ENCODE results near the gene CTCF. TPM values are rescaled to one million over a fixed set of nuclear protein-coding genes. Genes with fewer than 3 reads are reported as not detected.

Gene CTCF
- total RNA-seq, 6 experiments from 2014 or later = 22.6 to 31.1 (median 29.4) TPM

- no peaks in the 10 kb centered on the region for H3K36me3 Mint-ChIP-seq (ENCODE audit: low read depth)
- DNase-seq = no peak
- TF ChIP-seq, protein P1, sequence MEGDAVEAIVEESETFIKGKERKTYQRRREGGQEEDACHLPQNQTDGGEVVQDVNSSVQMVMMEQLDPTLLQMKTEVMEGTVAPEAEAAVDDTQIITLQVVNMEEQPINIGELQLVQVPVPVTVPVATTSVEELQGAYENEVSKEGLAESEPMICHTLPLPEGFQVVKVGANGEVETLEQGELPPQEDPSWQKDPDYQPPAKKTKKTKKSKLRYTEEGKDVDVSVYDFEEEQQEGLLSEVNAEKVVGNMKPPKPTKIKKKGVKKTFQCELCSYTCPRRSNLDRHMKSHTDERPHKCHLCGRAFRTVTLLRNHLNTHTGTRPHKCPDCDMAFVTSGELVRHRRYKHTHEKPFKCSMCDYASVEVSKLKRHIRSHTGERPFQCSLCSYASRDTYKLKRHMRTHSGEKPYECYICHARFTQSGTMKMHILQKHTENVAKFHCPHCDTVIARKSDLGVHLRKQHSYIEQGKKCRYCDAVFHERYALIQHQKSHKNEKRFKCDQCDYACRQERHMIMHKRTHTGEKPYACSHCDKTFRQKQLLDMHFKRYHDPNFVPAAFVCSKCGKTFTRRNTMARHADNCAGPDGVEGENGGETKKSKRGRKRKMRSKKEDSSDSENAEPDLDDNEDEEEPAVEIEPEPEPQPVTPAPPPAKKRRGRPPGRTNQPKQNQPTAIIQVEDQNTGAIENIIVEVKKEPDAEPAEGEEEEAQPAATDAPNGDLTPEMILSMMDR (IDR thresholded peaks at IDR 0.05) = no peak
- peaks cover 47% of the 10 kb centered on the region for H3K4me1 Mint-ChIP-seq (ENCODE audit: low read depth)
- no peaks in the 10 kb centered on the region; the same call in none of the 2 replicates for H3K27me3 Mint-ChIP-seq (ENCODE audit: insufficient read depth)
- peak overlapping the region; percentile 1; the same call in 1 of the 2 replicates for H3K4me3 Mint-ChIP-seq
- no peaks in the 10 kb centered on the region for H3K9me3 Mint-ChIP-seq
- H3K27ac Mint-ChIP-seq = peak overlapping the region; percentile 50; the same call in 1 of the 2 replicates
These were observed 36.1 kb upstream of the CTCF start for GRCh38 chr16:67526149-67526791.

DNA sequence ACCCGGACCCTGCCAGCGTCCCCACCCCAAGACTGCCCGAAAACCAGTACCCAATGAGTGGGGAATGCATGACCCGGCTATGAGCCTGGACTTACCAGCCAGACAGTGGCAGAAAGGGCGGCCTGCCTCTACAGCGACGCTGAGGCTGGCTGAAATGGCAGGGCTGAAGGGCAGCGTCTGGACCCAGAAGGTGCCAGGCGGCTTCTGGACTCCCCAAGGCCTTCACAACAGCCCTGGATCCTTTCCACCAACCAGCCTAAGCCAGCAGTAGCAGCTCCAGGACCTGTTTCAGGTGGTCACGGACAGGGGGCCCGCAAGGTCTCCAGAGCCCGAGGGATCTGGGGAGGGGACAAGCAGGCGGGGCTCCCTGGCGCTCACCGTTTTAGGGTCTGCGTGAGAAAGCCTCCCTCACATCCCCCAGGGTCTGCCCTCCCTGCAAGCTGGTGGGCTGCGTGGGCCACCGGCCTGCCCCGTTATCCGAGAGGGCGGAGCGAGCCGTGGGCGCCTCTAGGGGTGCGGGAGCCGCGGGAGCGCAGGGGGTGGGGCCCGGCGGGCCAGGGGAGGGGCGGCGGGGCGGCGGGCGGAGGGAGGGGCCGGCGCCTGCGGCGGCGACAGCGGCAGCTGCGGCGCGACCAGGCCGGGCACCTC is 34.0 kb upstream of the CTCF start, which contains the start of gene RIPOR1:
RIPOR1 (plus strand) TSS at position 608 of the 648 bp plus-strand sequence. CDS start 9,618 bp downstream, outside the sequence.
- H3K27me3 Mint-ChIP-seq (ENCODE audit: insufficient read depth) = peaks cover 1% of the 10 kb centered on the region
- DNase-seq = no peak
- peaks cover 5% of the 10 kb centered on the region; the same call in 1 of the 2 replicates for H3K36me3 Mint-ChIP-seq (ENCODE audit: low read depth)
- H3K4me1 Mint-ChIP-seq (ENCODE audit: low read depth) = peaks cover 62% of the 10 kb centered on the region
- TF ChIP-seq, protein P1 (IDR thresholded peaks at IDR 0.05) = no peak
- peak within 1 kb of the TSS; percentile 94 for H3K27ac Mint-ChIP-seq
- no peaks in the 10 kb centered on the region for H3K9me3 Mint-ChIP-seq
- H3K4me3 Mint-ChIP-seq = peak within 1 kb of the TSS; percentile 94

DNA sequence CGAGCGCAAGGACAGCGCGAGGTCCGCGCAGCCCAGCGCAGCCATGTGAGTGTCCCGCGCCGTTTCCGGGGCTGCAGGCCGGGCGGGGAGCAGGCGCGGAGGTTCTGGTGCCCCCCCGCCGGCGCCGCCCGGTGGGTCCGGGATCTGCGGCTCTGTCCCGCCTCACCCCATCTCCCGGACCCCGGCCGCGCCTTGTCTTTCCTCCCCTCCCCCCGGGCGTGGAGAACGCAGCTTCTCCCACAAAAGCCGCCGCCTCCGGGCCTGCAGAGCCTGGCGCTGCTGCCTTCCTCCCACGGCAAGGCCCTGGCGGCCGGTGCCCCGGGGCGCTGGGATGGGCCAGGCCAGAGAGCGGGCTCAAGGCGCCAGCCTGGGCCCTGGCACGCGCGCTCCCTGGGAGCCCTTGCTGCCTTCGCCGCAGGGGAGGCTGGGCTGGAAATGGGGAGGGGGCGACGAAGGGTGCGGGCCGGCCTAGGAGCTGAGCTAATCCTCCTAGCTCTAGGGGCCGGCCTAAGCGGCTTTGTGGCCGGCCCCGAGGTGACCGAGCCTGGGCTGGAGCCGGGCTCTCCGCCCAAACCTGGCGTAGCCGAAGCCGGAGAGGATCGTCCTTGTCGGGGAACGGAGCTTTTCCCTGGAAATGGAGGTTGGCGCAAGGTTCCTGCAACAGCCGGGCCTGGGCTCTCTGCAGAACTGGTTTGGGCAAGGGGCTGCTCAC is 33.3 kb upstream of the CTCF start:
- no peak for DNase-seq
- no peaks in the 10 kb centered on the region for H3K9me3 Mint-ChIP-seq
- H3K27ac Mint-ChIP-seq = peak overlapping the region; percentile 94
- peaks cover 1% of the 10 kb centered on the region for H3K27me3 Mint-ChIP-seq (ENCODE audit: insufficient read depth)
- H3K4me1 Mint-ChIP-seq (ENCODE audit: low read depth) = peaks cover 65% of the 10 kb centered on the region
- TF ChIP-seq, protein P1 (IDR thresholded peaks at IDR 0.05) = no peak
- H3K36me3 Mint-ChIP-seq (ENCODE audit: low read depth) = peaks cover 5% of the 10 kb centered on the region; the same call in 1 of the 2 replicates
- H3K4me3 Mint-ChIP-seq = peak overlapping the region; percentile 94

DNA sequence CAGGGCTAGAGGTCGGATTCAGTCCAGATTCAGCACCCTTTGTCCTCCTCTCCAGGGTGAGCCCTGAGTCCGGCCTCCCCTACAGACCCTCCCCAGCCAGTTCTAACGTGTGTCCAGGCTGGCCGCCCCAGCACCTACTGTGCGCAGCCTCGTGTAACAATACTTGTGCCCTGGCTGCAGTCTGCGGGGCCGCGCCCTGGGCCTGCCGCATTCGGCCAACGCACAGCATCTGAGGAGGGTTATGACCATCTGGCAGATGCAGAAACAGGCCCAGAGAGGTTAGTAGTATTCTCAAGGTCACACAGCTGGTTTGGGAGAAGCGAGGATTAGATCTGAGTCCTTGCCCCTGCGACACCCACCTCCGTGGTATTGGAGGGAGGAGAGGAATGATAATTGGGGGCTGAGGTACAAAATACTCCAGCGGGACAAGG is 32.7 kb upstream of the CTCF start:
- Mint-ChIP-seq H3K27me3 (ENCODE audit: insufficient read depth) (peaks cover 1% of the 10 kb centered on the region), H3K9me3 (no peaks in the 10 kb centered on the region), H3K4me3 (peak overlapping the region; percentile 94), H3K27ac (peak overlapping the region; percentile 94), H3K4me1 (ENCODE audit: low read depth) (peaks cover 65% of the 10 kb centered on the region), H3K36me3 (ENCODE audit: low read depth) (peaks cover 5% of the 10 kb centered on the region; the same call in 1 of the 2 replicates)
- TF ChIP-seq, protein P1 (IDR thresholded peaks at IDR 0.05) = no peak
- DNase-seq = no peak

All from HFFc6 (cell line).